ENCODE results near the gene MAP3K20. TPM values are rescaled to one million over a fixed set of nuclear protein-coding genes. Genes with fewer than 3 reads are reported as not detected.

The MAP3K20 gene
- total RNA-seq, 1 experiment from 2014 or later = 44.5 TPM

GRCh38 chr2:173196080-173196479 is 120.4 kb downstream of the MAP3K20 start:
- no peak for TF ChIP-seq CTCF (IDR thresholded peaks at IDR 0.05; ENCODE audit: insufficient read depth in 1 of 2, low read depth in 1 of 2, low read length in 1 of 2, severe bottlenecking in 1 of 2, unreplicated experiment in 1 of 2)
- no TSS peak for BruUV-seq (replicated peaks)
- Histone ChIP-seq H3K4me3 (ENCODE audit: low read depth, low read length) (no peak overlapping the region), H3K27me3 (replicated peaks; ENCODE audit: control insufficient read depth, insufficient read depth, low read length) (no peaks in the 10 kb centered on the region), H3K4me1 (no peaks in the 10 kb centered on the region), H3K36me3 (ENCODE audit: control insufficient read depth, insufficient read depth, low read length) (no peaks in the 10 kb centered on the region), H3K9me3 (no peaks in the 10 kb centered on the region)
- Mint-ChIP-seq H3K4me1 (ENCODE audit: low read depth, unreplicated experiment) (no peaks in the 10 kb centered on the region), H3K27me3 (ENCODE audit: insufficient read depth, unreplicated experiment) (no peaks in the 10 kb centered on the region), H3K36me3 (ENCODE audit: insufficient read depth, unreplicated experiment) (peaks cover 15% of the 10 kb centered on the region), H3K4me3 (ENCODE audit: unreplicated experiment) (no peak overlapping the region), H3K9me3 (ENCODE audit: unreplicated experiment) (no peaks in the 10 kb centered on the region), H3K27ac (ENCODE audit: unreplicated experiment) (no peak overlapping the region)
- CTCF ChIA-PET = no interaction called here
- POLR2A ChIA-PET = no interaction called here
- DNase-seq = no peak
- intact Hi-C loops (cut with micrococcal nuclease; ENCODE audit: unreplicated experiment) = no loop called here

GRCh38 chr2:173196638-173197037 is 121.0 kb downstream of the MAP3K20 start:
- Mint-ChIP-seq H3K9me3 (ENCODE audit: unreplicated experiment) (no peaks in the 10 kb centered on the region), H3K4me1 (ENCODE audit: low read depth, unreplicated experiment) (no peaks in the 10 kb centered on the region), H3K27me3 (ENCODE audit: insufficient read depth, unreplicated experiment) (no peaks in the 10 kb centered on the region), H3K27ac (ENCODE audit: unreplicated experiment) (no peak overlapping the region), H3K4me3 (ENCODE audit: unreplicated experiment) (no peak overlapping the region), H3K36me3 (ENCODE audit: insufficient read depth, unreplicated experiment) (peaks cover 15% of the 10 kb centered on the region)
- no peaks in the 10 kb centered on the region for H3K36me3 ChIP-seq (ENCODE audit: control insufficient read depth, insufficient read depth, low read length)
- no peaks in the 10 kb centered on the region for H3K9me3 ChIP-seq
- no peak for DNase-seq
- intact Hi-C loops (cut with micrococcal nuclease; ENCODE audit: unreplicated experiment) = no loop called here
- H3K4me1 ChIP-seq = no peaks in the 10 kb centered on the region
- BruUV-seq (replicated peaks) = no TSS peak
- CTCF ChIA-PET = no interaction called here
- H3K27me3 ChIP-seq (replicated peaks; ENCODE audit: control insufficient read depth, insufficient read depth, low read length) = no peaks in the 10 kb centered on the region
- no peak overlapping the region for H3K4me3 ChIP-seq (ENCODE audit: low read depth, low read length)
- no peak for TF ChIP-seq CTCF (IDR thresholded peaks at IDR 0.05; ENCODE audit: insufficient read depth in 1 of 2, low read depth in 1 of 2, low read length in 1 of 2, severe bottlenecking in 1 of 2, unreplicated experiment in 1 of 2)
- POLR2A ChIA-PET = no interaction called here

- ChIA-PET CTCF (no interaction called here), POLR2A (no interaction called here)
- Mint-ChIP-seq H3K27ac (ENCODE audit: unreplicated experiment) (no peak overlapping the region), H3K4me3 (ENCODE audit: unreplicated experiment) (no peak overlapping the region), H3K27me3 (ENCODE audit: insufficient read depth, unreplicated experiment) (no peaks in the 10 kb centered on the region), H3K9me3 (ENCODE audit: unreplicated experiment) (no peaks in the 10 kb centered on the region), H3K4me1 (ENCODE audit: low read depth, unreplicated experiment) (no peaks in the 10 kb centered on the region), H3K36me3 (ENCODE audit: insufficient read depth, unreplicated experiment) (peaks cover 15% of the 10 kb centered on the region)
- no TSS peak for BruUV-seq (replicated peaks)
- no peak for TF ChIP-seq CTCF (IDR thresholded peaks at IDR 0.05; ENCODE audit: insufficient read depth in 1 of 2, low read depth in 1 of 2, low read length in 1 of 2, severe bottlenecking in 1 of 2, unreplicated experiment in 1 of 2)
- Histone ChIP-seq H3K27me3 (replicated peaks; ENCODE audit: control insufficient read depth, insufficient read depth, low read length) (no peaks in the 10 kb centered on the region), H3K9me3 (no peaks in the 10 kb centered on the region), H3K4me1 (no peaks in the 10 kb centered on the region), H3K36me3 (ENCODE audit: control insufficient read depth, insufficient read depth, low read length) (no peaks in the 10 kb centered on the region), H3K4me3 (ENCODE audit: low read depth, low read length) (no peak overlapping the region)
- no peak for DNase-seq
- intact Hi-C loops (cut with micrococcal nuclease; ENCODE audit: unreplicated experiment) = no loop called here
These were observed 122.7 kb downstream of the MAP3K20 start for GRCh38 chr2:173198327-173198726.
